GM20000 (cell line): ENCODE measurements around the gene ZNF727.
"Not testable (repeated sequence)": the region's sequence is repeated elsewhere in the genome, so short reads cannot be mapped to it uniquely, and the experiment has no call there.

Experiments
- DNase-seq: peaks from one replicate; pipeline ENCODE4 v3.0.0; 2012; ENCODE audit warnings: low spot score
- CTCF ChIP-seq: IDR thresholded peaks from 2 replicates; pipeline ENCODE4 v1.5.1; 2012; ENCODE audit warnings: mild to moderate bottlenecking, control low read depth; ENCODE audit errors: extremely low read depth, missing control alignments

ZNF727 gene

DNA sequence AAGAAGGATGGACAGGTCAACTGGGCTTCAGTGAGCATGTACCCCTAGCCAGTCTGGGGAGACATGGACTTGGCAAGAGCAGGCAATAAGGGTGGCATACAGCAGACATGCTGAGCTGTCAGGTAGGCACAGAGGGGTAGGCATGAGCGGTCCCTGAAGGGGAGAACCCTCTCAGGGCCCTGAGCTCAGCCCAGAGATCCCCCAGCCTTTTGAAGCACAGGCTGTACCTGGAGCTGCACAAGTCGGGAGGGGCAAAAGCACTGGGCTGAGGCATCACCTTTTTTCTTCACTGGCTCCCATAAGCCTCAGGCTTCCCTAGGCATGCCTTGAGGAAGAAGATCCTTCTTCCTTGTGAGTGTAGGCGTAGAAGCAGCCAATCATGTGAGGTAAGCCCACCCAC, 42.3 kb downstream of the ZNF727 start:
- no peak for TF ChIP-seq CTCF
- DNase-seq = no peak

DNA sequence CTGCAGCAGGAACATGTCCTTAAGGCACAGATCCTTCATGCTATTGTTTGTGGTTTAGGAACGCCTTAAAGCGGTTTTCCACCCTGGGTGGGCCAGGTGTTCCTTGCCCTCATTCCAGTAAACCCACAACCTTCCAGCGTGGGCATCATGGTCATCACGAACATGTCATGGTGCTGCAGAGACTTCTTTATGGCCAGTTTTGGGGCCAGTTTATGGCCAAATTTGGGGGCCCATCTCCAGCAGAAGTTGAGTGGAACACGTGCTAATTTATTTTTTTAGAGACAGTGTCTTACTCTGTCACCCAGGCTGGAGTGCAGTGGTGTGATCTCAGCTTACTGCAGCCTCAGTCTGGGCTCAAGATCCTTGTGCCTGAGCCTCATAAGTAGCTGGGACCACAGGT, 43.6 kb downstream of the ZNF727 start:
- not testable (repeated sequence) for DNase-seq
